Measurements from ENCODE around the gene RHEB.

Gene RHEB

GRCh38 chr7:151426441-151426903, 93.2 kb downstream of the RHEB start:
- H2AFZ ChIP-seq (ENCODE audit: low read depth, low read length), result no peak overlapping the region
- no peak overlapping the region for H3K4me2 ChIP-seq (ENCODE audit: insufficient read depth, low read length)
- DNase-seq (no peak), ATAC-seq (ENCODE audit: insufficient read depth, low read depth) (no peak)
- H3K9me3 ChIP-seq (ENCODE audit: insufficient read depth, low read length, severe bottlenecking), result peaks cover 10% of the 10 kb centered on the region
- no peak overlapping the region for H3K9ac ChIP-seq (ENCODE audit: low read depth, low read length)
- no peaks in the 10 kb centered on the region for H3K36me3 ChIP-seq (ENCODE audit: insufficient read depth, low read length)
- no peaks in the 10 kb centered on the region for H3K27me3 ChIP-seq (ENCODE audit: insufficient read depth, low read length, poor library complexity)
- no peak overlapping the region for H3K27ac ChIP-seq (ENCODE audit: low read length)
- no peak overlapping the region for H3K4me3 ChIP-seq (ENCODE audit: low read depth in 1 of 2, low read length in 2 of 2)
- no peaks in the 10 kb centered on the region for H4K20me1 ChIP-seq (ENCODE audit: insufficient read depth, low read length)
- no peaks in the 10 kb centered on the region for H3K79me2 ChIP-seq (ENCODE audit: insufficient read depth, low read length)
- peaks cover 43% of the 10 kb centered on the region for H3K4me1 ChIP-seq (ENCODE audit: insufficient read depth, low read length)
- TF ChIP-seq EZH2 (IDR thresholded peaks at IDR 0.05; ENCODE audit: borderline replicate concordance, low read depth, low read length, severe bottlenecking), result no peak
- TF ChIP-seq, protein P1, sequence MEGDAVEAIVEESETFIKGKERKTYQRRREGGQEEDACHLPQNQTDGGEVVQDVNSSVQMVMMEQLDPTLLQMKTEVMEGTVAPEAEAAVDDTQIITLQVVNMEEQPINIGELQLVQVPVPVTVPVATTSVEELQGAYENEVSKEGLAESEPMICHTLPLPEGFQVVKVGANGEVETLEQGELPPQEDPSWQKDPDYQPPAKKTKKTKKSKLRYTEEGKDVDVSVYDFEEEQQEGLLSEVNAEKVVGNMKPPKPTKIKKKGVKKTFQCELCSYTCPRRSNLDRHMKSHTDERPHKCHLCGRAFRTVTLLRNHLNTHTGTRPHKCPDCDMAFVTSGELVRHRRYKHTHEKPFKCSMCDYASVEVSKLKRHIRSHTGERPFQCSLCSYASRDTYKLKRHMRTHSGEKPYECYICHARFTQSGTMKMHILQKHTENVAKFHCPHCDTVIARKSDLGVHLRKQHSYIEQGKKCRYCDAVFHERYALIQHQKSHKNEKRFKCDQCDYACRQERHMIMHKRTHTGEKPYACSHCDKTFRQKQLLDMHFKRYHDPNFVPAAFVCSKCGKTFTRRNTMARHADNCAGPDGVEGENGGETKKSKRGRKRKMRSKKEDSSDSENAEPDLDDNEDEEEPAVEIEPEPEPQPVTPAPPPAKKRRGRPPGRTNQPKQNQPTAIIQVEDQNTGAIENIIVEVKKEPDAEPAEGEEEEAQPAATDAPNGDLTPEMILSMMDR (IDR thresholded peaks at IDR 0.05; ENCODE audit: borderline replicate concordance, extremely low read depth, low read length, poor library complexity, severe bottlenecking), result no peak

GRCh38 chr7:151425670-151426440, 93.8 kb downstream of the RHEB start:
- H3K4me2 ChIP-seq (ENCODE audit: insufficient read depth, low read length), result no peak overlapping the region
- DNase-seq (no peak), ATAC-seq (ENCODE audit: insufficient read depth, low read depth) (no peak)
- H3K9me3 ChIP-seq (ENCODE audit: insufficient read depth, low read length, severe bottlenecking), result peaks cover 10% of the 10 kb centered on the region
- no peaks in the 10 kb centered on the region for H3K79me2 ChIP-seq (ENCODE audit: insufficient read depth, low read length)
- H2AFZ ChIP-seq (ENCODE audit: low read depth, low read length), result no peak overlapping the region
- no peak overlapping the region for H3K4me3 ChIP-seq (ENCODE audit: low read depth in 1 of 2, low read length in 2 of 2)
- H4K20me1 ChIP-seq (ENCODE audit: insufficient read depth, low read length), result no peaks in the 10 kb centered on the region
- no peaks in the 10 kb centered on the region for H3K36me3 ChIP-seq (ENCODE audit: insufficient read depth, low read length)
- peaks cover 40% of the 10 kb centered on the region for H3K4me1 ChIP-seq (ENCODE audit: insufficient read depth, low read length)
- no peak overlapping the region for H3K27ac ChIP-seq (ENCODE audit: low read length)
- H3K9ac ChIP-seq (ENCODE audit: low read depth, low read length), result no peak overlapping the region
- H3K27me3 ChIP-seq (ENCODE audit: insufficient read depth, low read length, poor library complexity), result no peaks in the 10 kb centered on the region
- TF ChIP-seq EZH2 (IDR thresholded peaks at IDR 0.05; ENCODE audit: borderline replicate concordance, low read depth, low read length, severe bottlenecking), result no peak
- TF ChIP-seq, protein P1 (IDR thresholded peaks at IDR 0.05; ENCODE audit: borderline replicate concordance, extremely low read depth, low read length, poor library complexity, severe bottlenecking), result no peak

- no peak for ATAC-seq (ENCODE audit: insufficient read depth, low read depth)
- no peak overlapping the region for H3K4me3 ChIP-seq (ENCODE audit: low read depth in 1 of 2, low read length in 2 of 2)
- H3K9ac ChIP-seq (ENCODE audit: low read depth, low read length), result no peak overlapping the region
- no peak overlapping the region for H2AFZ ChIP-seq (ENCODE audit: low read depth, low read length)
- H3K27me3 ChIP-seq (ENCODE audit: insufficient read depth, low read length, poor library complexity), result no peaks in the 10 kb centered on the region
- H3K36me3 ChIP-seq (ENCODE audit: insufficient read depth, low read length), result no peaks in the 10 kb centered on the region
- H4K20me1 ChIP-seq (ENCODE audit: insufficient read depth, low read length), result no peaks in the 10 kb centered on the region
- no peak overlapping the region for H3K4me2 ChIP-seq (ENCODE audit: insufficient read depth, low read length)
- no peak overlapping the region for H3K27ac ChIP-seq (ENCODE audit: low read length)
- peaks cover 10% of the 10 kb centered on the region for H3K9me3 ChIP-seq (ENCODE audit: insufficient read depth, low read length, severe bottlenecking)
- H3K4me1 ChIP-seq (ENCODE audit: insufficient read depth, low read length), result peaks cover 30% of the 10 kb centered on the region
- DNase-seq, result no peak
- TF ChIP-seq, protein P1 (IDR thresholded peaks at IDR 0.05; ENCODE audit: borderline replicate concordance, extremely low read depth, low read length, poor library complexity, severe bottlenecking), result no peak
- no peaks in the 10 kb centered on the region for H3K79me2 ChIP-seq (ENCODE audit: insufficient read depth, low read length)
Measured at GRCh38 chr7:151424799-151425198, 94.9 kb downstream of the RHEB start.
